Endothelial cell of umbilical vein (primary cell): ENCODE measurements around the gene MVD. TPM values are rescaled to one million over a fixed set of nuclear protein-coding genes. Genes with fewer than 3 reads are reported as not detected.
A peak's percentile ranks its signal among the peaks of the same experiment; 100 is the strongest.

Experiments used
- BruUV-seq: library from RNA; stranded (reverse); fragments of 400-500 nt; replicated peaks from 2 replicates; lab custom pipeline; 2021; lab: Mats Ljungman, UMichigan
- CTCF ChIA-PET: fragments of 300-600, 350-600 bp; sonication (Branson Sonifier 250); formaldehyde crosslinking; loops from one replicate; lab custom pipeline; 2021; ENCODE audit warnings: antibody characterized with exemption, inconsistent platforms; lab: Charles Lee
- POLR2A ChIA-PET: fragments of 300-600, 350-600 bp; sonication (Branson Sonifier 250); formaldehyde crosslinking; loops from one replicate; lab custom pipeline; 2021; ENCODE audit warnings: antibody characterized with exemption, inconsistent platforms; lab: Charles Lee
- DNase-seq: peaks from one replicate; pipeline ENCODE4 v3.0.0-alpha.2; 2011; ENCODE audit warnings: low read depth, low spot score
- FAIRE-seq: peaks from 2 replicates; lab custom pipeline; 2011; peaks lifted over from hg19 to GRCh38; lab: Jason Lieb, UNC
- H2AFZ ChIP-seq: 2 replicates; pipeline ENCODE4 v1.6.0; 2012; ENCODE audit warnings: low read depth, low read length, control low read depth, inconsistent platforms
- H3K27ac ChIP-seq: 2 replicates; pipeline ENCODE4 v1.5.1; 2011; ENCODE audit warnings: low read depth, mild to moderate bottlenecking, control low read depth, low read length, moderate library complexity; ENCODE audit not compliant: insufficient read depth
- H3K27me3 ChIP-seq, 2 experiments: 2 replicates each; pipeline versions ENCODE4 v1.6.0 to v1.6.1; 2011; ENCODE audit warnings: low read length in 2 of 2, mixed read lengths in 1 of 2; ENCODE audit not compliant: control insufficient read depth in 2 of 2, insufficient read depth in 2 of 2
- H3K36me3 ChIP-seq, 2 experiments: 2 replicates in 1 of 2; 3 replicates in 1 of 2; pipeline ENCODE4 v1.5.1; 2011; ENCODE audit warnings: low read length in 2 of 2, mild to moderate bottlenecking in 1 of 2, moderate library complexity in 1 of 2; ENCODE audit not compliant: control insufficient read depth in 2 of 2, insufficient read depth in 2 of 2; ENCODE audit errors: extremely low read depth in 1 of 2
- H3K4me1 ChIP-seq: 3 replicates; pipeline ENCODE4 v1.5.1; 2011; ENCODE audit warnings: mild to moderate bottlenecking, low read length; ENCODE audit not compliant: control insufficient read depth, insufficient read depth; ENCODE audit errors: extremely low read depth
- H3K4me2 ChIP-seq: 2 replicates; pipeline ENCODE4 v1.6.1; 2011; ENCODE audit warnings: low read length, control low read depth, mixed read lengths; ENCODE audit not compliant: insufficient read depth
- H3K4me3 ChIP-seq, 3 experiments: fragments of 200-600 bp in 1 of 3; sonication (generic), shearing (Covaris generic) in 1 of 3; replicated peaks in 1 of 3; 2 replicates each; pipeline ENCODE4 v1.5.1; 2011 to 2016; ENCODE audit warnings: control low read depth in 3 of 3, low read length in 3 of 3, mild to moderate bottlenecking in 2 of 3, inconsistent platforms in 1 of 3, low read depth in 1 of 3, moderate library complexity in 1 of 3; ENCODE audit not compliant: insufficient read depth in 1 of 3
- H3K79me2 ChIP-seq: 2 replicates; pipeline ENCODE4 v1.6.0; 2012; ENCODE audit warnings: low read length, inconsistent platforms; ENCODE audit not compliant: control insufficient read depth, insufficient read depth
- H3K9ac ChIP-seq: replicated peaks from 2 replicates; pipeline ENCODE3; 2011; ENCODE audit warnings: low read length, control low read depth; ENCODE audit not compliant: insufficient read depth; ENCODE audit errors: extremely low read depth
- H3K9me1 ChIP-seq: replicated peaks from 3 replicates; pipeline ENCODE4 v1.6.0; 2011; ENCODE audit warnings: mild to moderate bottlenecking, low read length; ENCODE audit not compliant: control insufficient read depth, insufficient read depth; ENCODE audit errors: extremely low read depth
- H3K9me3 ChIP-seq: replicated peaks from 2 replicates; pipeline ENCODE4 v1.5.1; 2012; ENCODE audit warnings: low read length, inconsistent platforms; ENCODE audit not compliant: control insufficient read depth, insufficient read depth
- H4K20me1 ChIP-seq: replicated peaks from 2 replicates; pipeline ENCODE3; 2011; ENCODE audit warnings: mild to moderate bottlenecking, low read length; ENCODE audit not compliant: control insufficient read depth, insufficient read depth; ENCODE audit errors: extremely low read depth
- EZH2 ChIP-seq: IDR thresholded peaks from 2 replicates; pipeline ENCODE4 v1.6.1; 2012; ENCODE audit warnings: borderline replicate concordance, low read depth, mild to moderate bottlenecking, moderate library complexity, low read length, inconsistent platforms; ENCODE audit not compliant: severe bottlenecking
- GATA2 ChIP-seq: IDR thresholded peaks from 2 replicates; pipeline ENCODE4 v1.7.0; 2011; ENCODE audit warnings: low read depth, mild to moderate bottlenecking, moderate library complexity, mixed read lengths, low read length; ENCODE audit not compliant: insufficient read length, insufficient read depth
- JUN ChIP-seq: IDR thresholded peaks from 2 replicates; pipeline ENCODE4 v1.6.1; 2011; ENCODE audit warnings: borderline replicate concordance, low read depth; ENCODE audit not compliant: insufficient read length, insufficient read depth
- MAX ChIP-seq: IDR thresholded peaks from 2 replicates; pipeline ENCODE4 v1.6.1; 2011; ENCODE audit not compliant: insufficient read depth, insufficient read length
- POLR2AphosphoS5 ChIP-seq: IDR thresholded peaks from 2 replicates; pipeline ENCODE4 v1.6.1; 2012; ENCODE audit warnings: low read depth, mild to moderate bottlenecking, control low read depth, low read length, moderate library complexity; ENCODE audit not compliant: insufficient read depth
- dilution Hi-C: fragments of 300-500 bp; cut with MboI; formaldehyde crosslinking; loops from one replicate; pipeline ENCODE4 v1.15.0; 2019; ENCODE audit warnings: low sequenced_read_pairs; ENCODE audit not compliant: extremely low pct_ligation_motif_present
- intact Hi-C: fragments of 100-400 bp; cut with micrococcal nuclease; formaldehyde crosslinking; loops from one replicate; pipeline ENCODE4 v1.10.0; 2022
- polyA plus RNA-seq, 4 experiments: library from polyadenylated mRNA; depleted of rRNA in 3 of 4; stranded (reverse) in 3 of 4; unstranded in 1 of 4; fragments of >200 nt; gene quantifications; 2 replicates each; pipeline versions ENCODE4 v1.2.1 to v1.2.3, GENCODE V29; 2011 to 2012; ENCODE audit warnings: missing spikeins in 1 of 4
- total RNA-seq: library from RNA; stranded (reverse); gene quantifications from 2 replicates; pipeline ENCODE4 v1.2.3, GENCODE V29; 2021

Gene MVD
- total and polyA plus RNA-seq, 2 donors (not counting 3 experiments of a cell fraction or from before 2014, with no cell fraction given): 64.4 to 142 TPM

DNA sequence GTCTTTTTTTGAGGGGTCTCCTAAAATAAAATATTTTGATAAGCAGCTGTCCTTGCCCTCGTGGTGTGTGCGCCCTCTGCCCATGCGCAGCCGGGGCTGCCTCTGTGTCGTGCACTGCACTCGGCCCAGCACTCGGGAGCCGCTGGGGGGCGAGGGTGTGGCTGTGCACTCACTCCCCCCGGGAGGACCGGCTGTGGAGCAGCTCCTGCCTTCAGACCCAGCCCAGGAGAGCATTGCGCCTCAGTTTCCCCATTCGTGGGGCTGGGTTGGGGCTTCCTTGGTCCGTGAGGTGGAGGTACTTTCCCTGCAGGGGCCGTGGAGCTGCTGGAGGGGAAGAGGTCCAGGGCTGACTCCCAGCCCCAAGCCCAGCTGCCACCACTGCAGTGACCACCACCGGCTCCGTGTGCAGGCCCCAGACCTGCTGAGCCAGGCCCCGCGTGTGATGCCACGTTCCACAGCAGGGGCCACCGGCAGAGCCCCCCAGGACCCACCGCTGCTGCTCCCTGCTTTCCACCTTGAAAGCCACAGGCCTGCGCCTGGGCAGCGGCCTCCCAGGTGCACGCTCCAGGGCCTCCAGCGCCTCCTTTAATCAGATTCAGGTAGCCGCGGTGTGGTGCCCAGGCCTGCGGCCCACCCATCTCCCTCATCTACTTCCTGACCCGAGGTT, 30.8 kb downstream of the MVD start:
- Histone ChIP-seq H3K79me2 (no peaks in the 10 kb centered on the region), H2AFZ (no peak overlapping the region), H3K27me3 (no peaks in the 10 kb centered on the region), H3K4me1 (peaks cover 8% of the 10 kb centered on the region), H3K9ac (no peak overlapping the region), H3K4me3 (no peak overlapping the region), H3K9me1 (no peaks in the 10 kb centered on the region), H3K36me3 (peaks cover 2 to 16% of the 10 kb centered on the region in 2 experiments), H4K20me1 (no peaks in the 10 kb centered on the region), H3K27ac (no peak overlapping the region), H3K9me3 (no peaks in the 10 kb centered on the region), H3K4me2 (no peak overlapping the region)
- BruUV-seq: no TSS peak
- CTCF ChIA-PET: no interaction called here
- FAIRE-seq (no peak), DNase-seq (no peak)
- POLR2A ChIA-PET: no interaction called here
- no peak for TF ChIP-seq EZH2
- TF ChIP-seq POLR2AphosphoS5: no peak
- intact Hi-C loops (no loop called here), dilution Hi-C loops (no loop called here)

GRCh38 chr16:88631384-88631783, 31.5 kb downstream of the MVD start:
- intact Hi-C loops: no loop called here
- BruUV-seq: TSS peak; percentile 94
- H3K4me1 ChIP-seq: peaks cover 8% of the 10 kb centered on the region
- H4K20me1 ChIP-seq: no peaks in the 10 kb centered on the region
- FAIRE-seq (no peak), DNase-seq (no peak)
- H3K4me3 ChIP-seq: no peak overlapping the region
- no peaks in the 10 kb centered on the region for H3K27me3 ChIP-seq
- no peak overlapping the region for H3K4me2 ChIP-seq
- CTCF ChIA-PET: no interaction called here
- no peak for TF ChIP-seq MAX
- no peak for TF ChIP-seq JUN
- no peak for TF ChIP-seq POLR2AphosphoS5
- no peak for TF ChIP-seq EZH2
- no peak for TF ChIP-seq GATA2
- no peak overlapping the region for H3K27ac ChIP-seq
- no peak overlapping the region for H3K9ac ChIP-seq
- POLR2A ChIA-PET: no interaction called here
- H3K79me2 ChIP-seq: no peaks in the 10 kb centered on the region
- H3K9me3 ChIP-seq: no peaks in the 10 kb centered on the region
- no peaks in the 10 kb centered on the region for H3K9me1 ChIP-seq
- dilution Hi-C loops: no loop called here
- peaks cover 2 to 16% of the 10 kb centered on the region in 2 experiments for H3K36me3 ChIP-seq
- no peak overlapping the region for H2AFZ ChIP-seq
